Caco-2 (cell line): Measurements from ENCODE around the gene TSPYL2. TPM values are rescaled to one million over a fixed set of nuclear protein-coding genes. Genes with fewer than 3 reads are reported as not detected.

Experiments
- Bru-seq: library from RNA; stranded (reverse); fragments of 400-500 nt; gene quantifications from one replicate; lab custom pipeline; 2021; lab: Mats Ljungman, UMichigan
- BruChase-seq, 2 experiments: library from RNA; stranded (reverse); fragments of 400-500 nt; gene quantifications; one replicate each; lab custom pipeline; 2021; lab: Mats Ljungman, UMichigan
- BruUV-seq: library from RNA; stranded (reverse); fragments of 400-500 nt; replicated peaks from 2 replicates; lab custom pipeline; 2021; lab: Mats Ljungman, UMichigan
- CTCF ChIA-PET: fragments of 300-600 bp; sonication (Branson Sonifier 250); formaldehyde crosslinking; loops from one replicate; lab custom pipeline; 2022; ENCODE audit warnings: antibody characterized with exemption; lab: Charles Lee
- POLR2A ChIA-PET: fragments of 300-600 bp; sonication (Branson Sonifier 250); formaldehyde crosslinking; loops from one replicate; lab custom pipeline; 2022; ENCODE audit warnings: antibody characterized with exemption; lab: Charles Lee
- DNase-seq, 2 experiments: peaks; one replicate each; pipeline versions ENCODE4 v3.0.0 to v3.0.0-alpha.2; 2020 to 2022
- H3K27me3 ChIP-seq: replicated peaks from 2 replicates; pipeline ENCODE4 v1.6.0; 2011; ENCODE audit warnings: low read length; ENCODE audit not compliant: control insufficient read depth, insufficient read depth
- H3K36me3 ChIP-seq: 2 replicates; pipeline ENCODE4 v1.5.1; 2011; ENCODE audit warnings: low read length; ENCODE audit not compliant: control insufficient read depth, insufficient read depth
- H3K4me1 ChIP-seq: fragments of 250-450 bp; sonication (Bioruptor Pico); 2 replicates; pipeline ENCODE4 v1.5.1; 2020; ENCODE audit warnings: mild to moderate bottlenecking
- H3K4me3 ChIP-seq: 2 replicates; pipeline ENCODE4 v1.5.1; 2011; ENCODE audit warnings: low read depth, mild to moderate bottlenecking, control low read depth, low read length
- H3K9me3 ChIP-seq: fragments of 250-450 bp; sonication (Bioruptor Pico); 2 replicates; pipeline ENCODE4 v1.5.1; 2020; ENCODE audit warnings: mild to moderate bottlenecking, moderate library complexity
- H3K27ac Mint-ChIP-seq: one replicate; pipeline ENCODE4 v1.8.0; 2022; ENCODE audit warnings: mixed read lengths; ENCODE audit not compliant: unreplicated experiment
- H3K27me3 Mint-ChIP-seq: one replicate; pipeline ENCODE4 v1.8.0; 2022; ENCODE audit warnings: mixed read lengths; ENCODE audit not compliant: insufficient read depth, unreplicated experiment
- H3K36me3 Mint-ChIP-seq: one replicate; pipeline ENCODE4 v1.8.0; 2022; ENCODE audit warnings: mild to moderate bottlenecking, mixed read lengths; ENCODE audit not compliant: insufficient read depth, unreplicated experiment
- H3K4me1 Mint-ChIP-seq: one replicate; pipeline ENCODE4 v1.8.0; 2022; ENCODE audit warnings: low read depth, mixed read lengths; ENCODE audit not compliant: unreplicated experiment
- H3K4me3 Mint-ChIP-seq: one replicate; pipeline ENCODE4 v1.8.0; 2022; ENCODE audit warnings: mild to moderate bottlenecking, moderate library complexity, mixed read lengths; ENCODE audit not compliant: unreplicated experiment
- H3K9me3 Mint-ChIP-seq: one replicate; pipeline ENCODE4 v1.8.0; 2022; ENCODE audit warnings: mixed read lengths; ENCODE audit not compliant: unreplicated experiment
- CTCF ChIP-seq, 2 experiments: fragments of 200-600 bp in 1 of 2; IDR thresholded peaks; 1 replicate in 1 of 2; 2 replicates in 1 of 2; pipeline versions ENCODE4 v1.5.1 to v1.8.0; 2011 to 2022; ENCODE audit warnings: antibody characterized with exemption in 1 of 2, control low read depth in 1 of 2, inconsistent platforms in 1 of 2, low read depth in 1 of 2, low read length in 1 of 2, mild to moderate bottlenecking in 1 of 2, moderate library complexity in 1 of 2; ENCODE audit not compliant: insufficient read depth in 1 of 2, severe bottlenecking in 1 of 2, unreplicated experiment in 1 of 2
- intact Hi-C: fragments of 100-400 bp; cut with micrococcal nuclease; formaldehyde crosslinking; loops from one replicate; pipeline ENCODE4 v1.10.0; 2022; ENCODE audit not compliant: unreplicated experiment
- long read RNA-seq: library from polyadenylated mRNA; stranded (forward); transcript quantifications from one replicate; pipeline ENCODE4 v2.0.0, GENCODE V29; 2022
- total RNA-seq: library from RNA; stranded (reverse); gene quantifications from 2 replicates; pipeline ENCODE4 v1.2.3, GENCODE V29; 2022

TSPYL2 gene
- total RNA-seq (30.9 and 33.4 TPM in 2 replicates), Bru-seq, nascent RNA (percentile 77 among the genes with signal in this experiment), BruChase-seq, experiment 1, labeled RNA remaining after a 2-hour chase (percentile 83 among the genes with signal in this experiment), BruChase-seq, experiment 2, labeled RNA remaining after a 6-hour chase (percentile 88 among the genes with signal in this experiment)
- long read RNA-seq, transcript TSPYL2-201 (7 exons, 2,815 nt): major isoform, 63 of 97 reads
- long read RNA-seq, partial matches to known transcripts: 8 of 97 reads
- long read RNA-seq, other reads (novel, unspliced or antisense): 26 of 97 reads

GRCh38 chrX:53081925-53082772 lies at the start of gene TSPYL2:
TSPYL2 (plus strand) TSS chrX:53082367; CDS start chrX:53082499, 132 bp downstream.
- H3K4me1 Mint-ChIP-seq: peaks cover 7% of the 10 kb centered on the region
- Histone ChIP-seq H3K9me3 (no peaks in the 10 kb centered on the region), H3K4me1 (no peaks in the 10 kb centered on the region), H3K36me3 (no peaks in the 10 kb centered on the region), H3K27me3 (no peaks in the 10 kb centered on the region), H3K4me3 (peak within 1 kb of the TSS; percentile 76)
- intact Hi-C loops: loop anchor here (1.0 to 5.0 kb wide), 2 partner anchors 11 to 600 kb away; no protein-coding TSS in a partner anchor
- CTCF ChIA-PET: interaction anchor here (1.2 kb wide), 1 partner anchor 63 kb away, joined by 3 read pairs; no protein-coding TSS in a partner anchor
- H3K27me3 Mint-ChIP-seq: no peaks in the 10 kb centered on the region
- peaks cover 22% of the 10 kb centered on the region for H3K36me3 Mint-ChIP-seq
- DNase-seq: peak; percentile 95
- no peak for TF ChIP-seq CTCF (IDR thresholded peaks at IDR 0.05; ENCODE audit: insufficient read depth in 1 of 2, low read depth in 1 of 2, low read length in 1 of 2, severe bottlenecking in 1 of 2, unreplicated experiment in 1 of 2)
- TSS peak; percentile 42 for BruUV-seq
- H3K4me3 Mint-ChIP-seq: peak within 1 kb of the TSS; percentile 90
- peak within 1 kb of the TSS; percentile 86 for H3K27ac Mint-ChIP-seq
- POLR2A ChIA-PET: interaction anchor here (0.6 to 1.3 kb wide), 6 partner anchors 9 to 147 kb away, joined by 3 to 10 read pairs (median 3); partner anchors contain the start of gene GPR173
- H3K9me3 Mint-ChIP-seq: no peaks in the 10 kb centered on the region

GRCh38 chrX:53036149-53036548 lies 46.0 kb upstream of the TSPYL2 start:
- POLR2A ChIA-PET: no interaction called here
- Mint-ChIP-seq H3K4me3 (no peak overlapping the region), H3K4me1 (no peaks in the 10 kb centered on the region), H3K27ac (no peak overlapping the region), H3K9me3 (no peaks in the 10 kb centered on the region), H3K36me3 (no peaks in the 10 kb centered on the region), H3K27me3 (peaks cover 5% of the 10 kb centered on the region)
- CTCF ChIA-PET: no interaction called here
- H3K4me3 ChIP-seq: no peak overlapping the region
- no peak for TF ChIP-seq CTCF (IDR thresholded peaks at IDR 0.05; ENCODE audit: insufficient read depth in 1 of 2, low read depth in 1 of 2, low read length in 1 of 2, severe bottlenecking in 1 of 2, unreplicated experiment in 1 of 2)
- H3K27me3 ChIP-seq: no peaks in the 10 kb centered on the region
- no peak for DNase-seq
- BruUV-seq: no TSS peak
- H3K36me3 ChIP-seq: no peaks in the 10 kb centered on the region
- H3K9me3 ChIP-seq: no peaks in the 10 kb centered on the region
- no peaks in the 10 kb centered on the region for H3K4me1 ChIP-seq
- intact Hi-C loops: no loop called here

GRCh38 chrX:53039236-53039635 lies 42.9 kb upstream of the TSPYL2 start:
- Mint-ChIP-seq H3K4me1 (no peaks in the 10 kb centered on the region), H3K27ac (no peak overlapping the region), H3K4me3 (no peak overlapping the region), H3K9me3 (no peaks in the 10 kb centered on the region), H3K36me3 (no peaks in the 10 kb centered on the region), H3K27me3 (peaks cover 10% of the 10 kb centered on the region)
- no peaks in the 10 kb centered on the region for H3K27me3 ChIP-seq
- H3K4me1 ChIP-seq: no peaks in the 10 kb centered on the region
- H3K36me3 ChIP-seq: no peaks in the 10 kb centered on the region
- H3K9me3 ChIP-seq: no peaks in the 10 kb centered on the region
- no TSS peak for BruUV-seq
- intact Hi-C loops: no loop called here
- no peak for DNase-seq
- no peak overlapping the region for H3K4me3 ChIP-seq
- ChIA-PET POLR2A (no interaction called here), CTCF (no interaction called here)
- no peak for TF ChIP-seq CTCF (IDR thresholded peaks at IDR 0.05; ENCODE audit: insufficient read depth in 1 of 2, low read depth in 1 of 2, low read length in 1 of 2, severe bottlenecking in 1 of 2, unreplicated experiment in 1 of 2)
